Activated CD4-positive, alpha-beta T cell treated with anti-CD3 and anti-CD28 coated beads for 48 hours (primary cell): ENCODE measurements around the gene PTH1R.

Experiments used
- DNase-seq: peaks from one replicate; pipeline ENCODE4 v3.0.0-alpha.2; 2020

The PTH1R gene

GRCh38 chr3:46850468-46850779 is 27.1 kb upstream of the PTH1R start:
- DNase-seq = no peak

DNA sequence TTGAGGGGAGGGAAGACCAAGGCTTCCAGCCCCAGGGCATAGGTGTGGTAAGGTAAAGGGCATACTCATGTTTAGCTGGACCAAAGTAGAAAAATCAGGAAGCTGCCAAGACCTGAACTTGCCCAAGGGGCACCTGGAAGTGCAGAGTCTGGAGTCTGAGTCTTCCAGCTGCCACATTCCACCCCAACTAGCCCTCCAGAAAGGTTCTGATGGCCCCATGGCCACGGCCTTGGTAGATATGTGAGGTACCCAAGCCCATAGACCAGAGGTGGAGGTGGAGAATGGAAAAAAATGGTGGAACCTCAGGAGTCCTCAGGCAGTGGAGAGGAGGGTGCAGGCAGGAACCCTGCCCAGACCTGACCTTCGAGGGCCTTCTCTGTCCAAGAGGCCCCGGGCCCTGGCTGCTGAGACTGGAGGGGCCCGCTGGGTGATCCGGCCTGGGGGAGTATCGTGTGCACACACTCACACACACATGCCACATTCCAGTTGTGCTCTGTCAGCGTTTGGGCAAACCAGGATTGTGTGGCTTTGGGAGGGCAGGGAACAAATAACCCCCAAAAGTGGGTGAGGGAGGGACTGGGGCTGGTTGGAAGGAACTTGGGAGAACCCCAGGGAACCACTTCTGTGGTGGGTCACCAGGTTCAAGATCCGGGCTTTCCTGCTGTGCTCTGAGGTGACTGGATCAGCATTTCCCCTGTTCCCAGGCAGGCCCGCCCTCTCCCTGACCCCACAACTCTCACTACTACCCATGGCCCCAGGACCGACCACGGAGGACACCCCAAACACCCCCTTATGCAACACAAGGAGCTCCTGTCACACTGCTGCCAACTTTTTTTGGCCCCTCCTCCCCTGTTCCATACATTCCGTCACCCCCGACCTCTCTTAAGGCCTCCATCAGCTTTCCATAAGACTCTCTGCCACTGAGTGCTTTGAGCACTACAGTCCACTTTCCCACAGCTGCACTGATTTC is 25.9 kb upstream of the PTH1R start:
- no peak for DNase-seq

GRCh38 chr3:46852334-46852720 is 25.2 kb upstream of the PTH1R start:
- DNase-seq = no peak

DNA sequence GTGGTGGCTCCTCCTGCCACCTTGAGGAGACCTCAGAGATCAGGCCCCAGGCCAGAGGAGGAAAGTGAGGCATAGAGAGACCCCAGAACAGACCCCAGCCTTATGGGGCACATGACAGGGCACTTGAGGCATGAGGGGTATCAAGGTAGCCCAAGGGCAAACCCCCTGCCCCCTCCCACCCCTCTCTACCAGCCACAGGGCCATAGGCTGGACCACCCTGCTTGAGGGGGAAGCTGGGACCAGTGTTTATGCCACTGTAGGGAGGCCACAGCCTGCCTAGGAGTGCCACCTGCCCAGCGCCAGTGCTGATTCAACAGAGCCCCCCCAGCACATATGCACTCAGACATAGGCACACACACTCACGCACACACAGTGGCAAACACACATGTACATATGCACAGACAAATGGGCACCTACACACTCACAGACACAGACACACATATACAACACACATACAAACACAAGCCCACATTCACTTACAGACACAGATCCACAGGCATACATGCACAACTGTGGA is 24.6 kb upstream of the PTH1R start:
- DNase-seq = no peak

DNA sequence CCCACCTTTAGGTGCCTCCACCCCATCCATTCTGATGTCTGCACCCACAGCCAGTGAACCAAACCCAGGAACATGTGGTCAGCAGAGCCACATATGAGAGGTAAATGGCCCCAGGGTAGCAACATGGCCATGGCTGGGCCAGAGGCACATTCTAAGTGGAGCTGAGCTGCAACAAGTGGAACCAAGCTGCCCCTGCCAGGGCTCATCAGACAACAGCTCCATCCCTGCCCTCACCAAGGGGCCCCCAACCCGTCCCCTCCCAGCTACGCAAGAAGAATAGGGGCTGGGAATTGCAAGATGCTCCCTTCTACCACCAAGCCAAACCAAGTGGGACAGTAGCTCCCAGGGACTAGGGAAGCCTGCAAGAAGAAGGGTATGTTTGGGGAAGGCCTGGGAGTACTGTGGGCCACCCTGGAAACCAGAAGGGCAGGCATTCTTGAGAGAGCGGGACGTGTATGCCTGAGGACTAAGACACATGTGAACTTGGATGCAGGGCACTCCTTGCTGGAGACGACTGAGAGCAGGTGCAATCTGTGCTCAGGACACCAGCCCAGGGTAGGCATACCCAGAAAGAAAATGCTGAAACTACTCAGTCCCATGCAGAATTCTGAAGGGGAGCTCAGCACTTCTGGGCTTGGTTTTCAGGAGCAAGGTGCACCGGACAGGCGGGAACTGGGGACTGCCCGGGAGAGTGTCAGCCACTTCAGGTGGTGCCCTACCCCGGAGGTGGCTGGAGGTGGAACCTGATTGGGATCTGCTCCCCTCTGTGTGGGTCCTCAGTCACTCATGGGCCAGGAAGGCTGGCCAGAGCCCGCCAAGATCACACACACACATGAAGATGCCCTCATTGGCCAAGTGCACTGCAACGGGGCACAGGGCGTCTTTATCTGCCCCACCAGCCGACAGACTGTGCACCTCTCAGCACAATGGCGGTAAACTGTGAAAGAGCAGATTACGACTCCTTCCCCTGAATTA is 23.8 kb upstream of the PTH1R start:
- no peak for DNase-seq

- DNase-seq = no peak
Observed at GRCh38 chr3:46854555-46854991, 22.9 kb upstream of the PTH1R start.

GRCh38 chr3:46856576-46857471 is 20.7 kb upstream of the PTH1R start:
- no peak for DNase-seq

GRCh38 chr3:46857485-46858341 is 19.8 kb upstream of the PTH1R start:
- DNase-seq = no peak

DNA sequence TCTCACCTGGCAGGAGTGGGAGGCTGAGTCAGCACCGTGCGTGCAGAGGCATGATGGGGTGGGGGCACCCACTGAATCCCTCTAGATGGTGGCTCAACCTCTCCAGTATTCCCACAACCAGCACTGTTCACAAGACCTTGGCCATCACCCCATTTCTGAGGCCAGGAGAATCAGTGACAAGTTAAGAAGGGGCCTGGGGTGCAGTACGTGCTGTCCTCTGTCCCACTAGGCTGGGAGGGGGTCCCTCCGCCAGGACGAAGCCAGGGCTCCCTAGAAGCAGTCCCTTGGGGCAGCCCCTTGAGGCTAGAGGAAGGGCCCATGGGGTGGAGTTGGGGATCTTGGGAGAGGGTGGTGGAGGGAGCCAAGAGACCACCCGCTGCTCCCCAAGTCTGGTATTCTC is 19.1 kb upstream of the PTH1R start:
- no peak for DNase-seq

GRCh38 chr3:46859001-46859710 is 18.4 kb upstream of the PTH1R start:
- DNase-seq = no peak

DNA sequence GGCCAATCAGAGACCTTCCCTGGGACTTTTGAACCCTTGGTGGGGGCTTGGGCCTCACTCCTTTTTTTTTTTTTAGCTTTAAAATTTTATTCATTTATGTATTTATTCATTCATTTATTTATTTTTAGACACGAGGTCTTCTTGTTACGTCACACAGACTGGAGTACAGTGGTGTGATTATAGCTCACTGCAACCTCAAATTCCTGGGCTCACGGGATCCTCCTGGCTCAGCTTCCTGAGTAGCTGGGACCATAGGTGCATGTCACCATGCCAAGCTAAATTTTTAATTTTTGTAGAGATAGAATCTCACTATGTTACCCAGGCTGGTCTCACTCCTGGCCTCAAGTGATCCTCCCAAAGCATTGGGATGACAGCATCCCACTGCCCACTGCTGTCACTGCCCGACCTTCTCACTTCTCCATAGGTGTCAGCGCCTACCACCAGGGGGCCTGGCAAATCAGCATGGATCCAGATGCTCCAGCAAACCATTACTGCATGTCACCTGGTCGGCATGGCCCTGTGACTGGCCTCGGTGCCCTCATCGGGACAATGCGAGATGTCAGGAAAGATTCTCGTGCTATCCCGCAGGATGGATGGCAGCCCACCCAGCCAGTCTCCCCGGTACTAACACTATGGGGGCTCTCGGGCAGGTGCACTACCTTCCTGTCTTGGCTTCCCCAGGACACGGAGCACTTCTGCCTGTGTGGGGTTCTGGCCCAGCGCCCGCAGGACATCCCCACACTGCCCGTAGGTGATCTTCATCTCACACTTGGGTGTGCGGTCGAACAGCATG is 17.3 kb upstream of the PTH1R start:
- DNase-seq = peak; percentile 55

- no peak for DNase-seq
Observed at GRCh38 chr3:46860810-46861604, 16.5 kb upstream of the PTH1R start.

GRCh38 chr3:46861605-46862368 is 15.7 kb upstream of the PTH1R start:
- no peak for DNase-seq

DNA sequence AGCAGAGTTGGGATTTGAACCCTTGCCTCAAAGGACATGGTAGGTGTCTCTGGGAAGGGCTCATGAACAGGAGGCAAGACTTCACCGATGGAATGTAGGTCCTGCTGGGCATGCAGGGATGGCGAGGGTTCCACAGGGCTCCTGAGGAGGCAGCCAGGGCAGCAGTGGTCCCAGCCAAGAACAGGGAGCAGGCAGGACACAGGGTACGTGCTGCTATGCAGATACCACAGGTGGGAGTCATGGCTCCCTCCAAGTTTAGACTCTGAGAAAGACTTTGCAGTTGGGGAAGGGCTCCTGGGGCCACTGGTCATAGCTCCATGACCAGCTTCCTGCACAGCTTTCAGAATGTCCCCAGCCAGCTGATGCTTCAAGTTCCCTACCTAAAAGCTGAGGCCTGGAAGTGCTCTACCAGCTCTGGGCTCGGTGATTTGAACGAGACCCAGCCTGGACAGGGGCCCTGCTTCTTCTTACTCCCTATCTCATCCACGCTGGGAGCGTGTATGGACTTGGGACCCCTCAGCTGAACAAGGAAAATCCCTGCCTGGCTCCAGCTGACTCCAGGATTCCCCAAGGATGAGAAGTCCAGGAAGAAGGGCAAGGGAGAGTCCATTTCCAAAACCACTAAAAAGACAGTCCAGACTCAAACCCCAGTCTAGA is 15.0 kb upstream of the PTH1R start:
- DNase-seq = no peak

- no peak for DNase-seq
Observed at GRCh38 chr3:46863261-46863782, 14.2 kb upstream of the PTH1R start, which contains the start of gene MYL3. Gene MYL3, minus strand, starts transcription at chr3:46863444. Its CDS starts 54 bp downstream, at chr3:46863390.

DNA sequence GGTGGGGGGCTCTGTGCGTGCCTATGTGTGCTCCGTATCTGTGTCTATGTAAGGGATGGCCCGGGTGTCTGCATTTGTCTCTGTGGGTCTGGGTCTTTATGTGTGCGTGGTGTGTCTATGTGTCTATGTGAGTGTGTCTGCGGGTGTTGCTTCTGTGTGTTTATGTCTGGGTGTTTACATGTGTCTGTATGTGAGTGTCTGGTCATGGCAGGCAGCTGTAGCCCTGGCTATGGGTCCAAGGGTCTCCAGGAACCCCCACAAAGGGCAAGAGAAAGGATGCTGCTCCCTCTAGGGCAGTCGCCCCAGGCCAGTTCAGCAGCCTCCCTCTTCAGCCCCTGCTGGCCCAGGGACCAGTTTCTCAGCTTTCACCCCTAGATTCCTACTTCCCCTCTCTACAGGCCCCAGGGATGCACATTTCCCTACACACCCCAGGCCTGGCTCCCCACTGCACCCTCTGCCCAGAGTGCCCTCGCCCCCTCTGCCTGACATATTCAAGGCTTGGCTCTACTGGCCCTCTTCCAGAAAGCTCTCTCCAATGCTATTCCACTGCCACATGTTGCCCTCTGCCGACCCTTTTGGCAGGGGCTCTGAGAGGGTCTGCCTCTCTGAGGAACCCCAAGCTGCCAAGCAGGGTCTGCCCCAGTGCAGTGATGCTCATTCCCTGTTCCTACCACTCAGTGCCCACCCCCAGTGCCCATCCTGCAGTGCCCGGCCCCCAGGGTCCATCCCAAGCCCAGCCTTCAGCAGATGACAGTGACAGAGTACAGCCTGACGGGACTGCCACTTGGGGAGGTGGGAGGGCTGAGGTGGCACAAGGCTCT is 13.2 kb upstream of the PTH1R start:
- no peak for DNase-seq
